ENCODE results near the gene SSUH2. TPM values are rescaled to one million over a fixed set of nuclear protein-coding genes. Genes with fewer than 3 reads are reported as not detected.

SSUH2 gene
- total RNA-seq, 4 donors from 2014 or later: 0.32 to 5.1 (median 0.66) TPM; not detected in 1

GRCh38 chr3:8597219-8597853, 47.3 kb downstream of the SSUH2 start:
- intact Hi-C loops (cut with DNase I): no loop called here
- no peak for DNase-seq (ENCODE audit: extremely low spot score)
- no peaks in the 10 kb centered on the region for H3K36me3 ChIP-seq
- no peaks in the 10 kb centered on the region for H3K27me3 ChIP-seq
- WGBS: 93% methylated on average over 7 of the region's 7 CpGs
- H3K4me3 ChIP-seq: no peak overlapping the region
- no peaks in the 10 kb centered on the region for H3K9me3 ChIP-seq
- H3K27ac ChIP-seq (replicated peaks in 1 of 4): no peak overlapping the region
- TF ChIP-seq POLR2A (IDR thresholded peaks at IDR 0.05; ENCODE audit: low read depth) (no peak), EP300 (IDR thresholded peaks at IDR 0.05) (no peak), POLR2AphosphoS5 (IDR thresholded peaks at IDR 0.05) (no peak)
- TF ChIP-seq, protein P1, sequence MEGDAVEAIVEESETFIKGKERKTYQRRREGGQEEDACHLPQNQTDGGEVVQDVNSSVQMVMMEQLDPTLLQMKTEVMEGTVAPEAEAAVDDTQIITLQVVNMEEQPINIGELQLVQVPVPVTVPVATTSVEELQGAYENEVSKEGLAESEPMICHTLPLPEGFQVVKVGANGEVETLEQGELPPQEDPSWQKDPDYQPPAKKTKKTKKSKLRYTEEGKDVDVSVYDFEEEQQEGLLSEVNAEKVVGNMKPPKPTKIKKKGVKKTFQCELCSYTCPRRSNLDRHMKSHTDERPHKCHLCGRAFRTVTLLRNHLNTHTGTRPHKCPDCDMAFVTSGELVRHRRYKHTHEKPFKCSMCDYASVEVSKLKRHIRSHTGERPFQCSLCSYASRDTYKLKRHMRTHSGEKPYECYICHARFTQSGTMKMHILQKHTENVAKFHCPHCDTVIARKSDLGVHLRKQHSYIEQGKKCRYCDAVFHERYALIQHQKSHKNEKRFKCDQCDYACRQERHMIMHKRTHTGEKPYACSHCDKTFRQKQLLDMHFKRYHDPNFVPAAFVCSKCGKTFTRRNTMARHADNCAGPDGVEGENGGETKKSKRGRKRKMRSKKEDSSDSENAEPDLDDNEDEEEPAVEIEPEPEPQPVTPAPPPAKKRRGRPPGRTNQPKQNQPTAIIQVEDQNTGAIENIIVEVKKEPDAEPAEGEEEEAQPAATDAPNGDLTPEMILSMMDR (IDR thresholded peaks at IDR 0.05): no peak
- H3K4me1 ChIP-seq: peaks cover 0 to 7% (median 0%) of the 10 kb centered on the region in 4 donors

DNA sequence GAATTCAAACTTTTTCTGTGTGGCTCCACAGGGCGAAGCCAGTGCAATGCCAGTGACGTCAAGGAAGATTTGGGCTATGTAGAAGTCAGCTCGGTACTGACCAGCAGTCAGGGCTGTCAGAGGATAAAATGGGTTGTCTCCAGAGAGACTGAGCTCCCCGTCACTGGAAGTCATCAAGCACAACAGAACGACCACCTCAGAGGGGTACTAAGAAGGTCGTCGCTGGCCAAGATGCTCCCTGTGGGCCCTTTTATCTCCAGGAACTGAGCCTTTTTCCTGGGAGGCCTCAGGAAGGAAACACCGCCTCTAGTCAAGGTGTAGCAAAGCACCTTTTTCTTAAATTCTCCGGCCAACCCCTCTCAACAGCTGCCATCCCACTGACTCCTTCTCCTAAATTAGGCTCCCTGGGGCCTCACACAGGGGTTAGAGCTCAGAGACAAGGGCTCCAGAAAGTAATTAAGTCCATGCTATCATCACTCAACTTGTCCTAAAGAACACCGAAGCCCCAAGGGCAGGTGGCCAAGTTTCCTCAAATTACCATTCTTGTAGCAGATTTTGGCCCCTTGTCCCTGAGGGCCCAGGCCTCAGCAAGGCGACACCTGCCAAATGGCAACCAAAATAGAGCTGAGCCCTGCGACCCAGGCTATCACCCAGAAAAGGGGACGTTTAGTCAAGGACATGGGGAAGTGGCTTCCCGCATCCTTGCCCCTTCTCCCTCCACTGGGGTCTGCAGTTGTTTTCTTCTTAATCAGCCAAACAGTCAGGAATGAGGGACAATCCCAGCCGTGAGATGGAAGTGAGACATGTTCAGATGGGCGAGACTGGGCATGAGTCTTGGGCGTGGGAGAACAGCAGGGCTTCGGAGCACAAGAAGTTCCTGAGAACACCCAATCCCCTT, 48.0 kb downstream of the SSUH2 start:
- Histone ChIP-seq H3K27me3 (no peaks in the 10 kb centered on the region), H3K4me3 (no peak overlapping the region), H3K4me1 (peaks cover 0 to 7% (median 0%) of the 10 kb centered on the region in 4 donors), H3K27ac (replicated peaks in 1 of 4) (no peak overlapping the region), H3K9me3 (no peaks in the 10 kb centered on the region), H3K36me3 (no peaks in the 10 kb centered on the region)
- WGBS: 87% methylated on average over 18 of the region's 18 CpGs
- no peak for DNase-seq (ENCODE audit: extremely low spot score)
- intact Hi-C loops (cut with DNase I): no loop called here
- TF ChIP-seq POLR2A (IDR thresholded peaks at IDR 0.05; ENCODE audit: low read depth) (no peak), POLR2AphosphoS5 (IDR thresholded peaks at IDR 0.05) (no peak), EP300 (IDR thresholded peaks at IDR 0.05) (no peak)
- TF ChIP-seq, protein P1 (IDR thresholded peaks at IDR 0.05): no peak

DNA sequence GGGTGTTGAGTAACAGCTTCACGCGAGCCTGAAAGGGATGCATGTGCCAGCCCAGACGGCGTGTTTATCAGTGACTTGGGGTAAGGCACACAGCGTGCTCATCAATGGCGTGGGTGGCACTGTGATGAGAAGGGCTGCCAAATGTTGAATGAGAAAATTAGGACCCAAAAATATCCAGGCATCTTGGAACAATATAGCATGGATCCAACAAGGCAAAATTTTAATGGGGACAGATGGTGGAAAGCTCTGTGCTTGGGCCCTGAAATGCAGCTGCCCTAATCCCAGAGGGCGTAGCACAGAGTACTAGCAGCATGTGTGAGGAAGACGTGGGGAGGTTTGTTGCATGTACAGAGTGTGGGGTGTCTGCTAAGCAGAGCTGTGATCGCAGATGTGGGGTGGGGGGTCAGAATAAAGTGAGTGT, 48.9 kb downstream of the SSUH2 start:
- TF ChIP-seq POLR2A (IDR thresholded peaks at IDR 0.05; ENCODE audit: low read depth) (no peak), POLR2AphosphoS5 (IDR thresholded peaks at IDR 0.05) (no peak), EP300 (IDR thresholded peaks at IDR 0.05) (no peak)
- TF ChIP-seq, protein P1 (IDR thresholded peaks at IDR 0.05): no peak
- WGBS: 94% methylated on average over 9 of the region's 9 CpGs
- intact Hi-C loops (cut with DNase I): no loop called here
- H3K9me3 ChIP-seq: no peaks in the 10 kb centered on the region
- H3K36me3 ChIP-seq: no peaks in the 10 kb centered on the region
- H3K27ac ChIP-seq (replicated peaks in 1 of 4): no peak overlapping the region
- H3K4me1 ChIP-seq: peaks cover 0 to 7% (median 0%) of the 10 kb centered on the region in 4 donors
- H3K27me3 ChIP-seq: no peaks in the 10 kb centered on the region
- H3K4me3 ChIP-seq: no peak overlapping the region
- DNase-seq (ENCODE audit: extremely low spot score): no peak

DNA sequence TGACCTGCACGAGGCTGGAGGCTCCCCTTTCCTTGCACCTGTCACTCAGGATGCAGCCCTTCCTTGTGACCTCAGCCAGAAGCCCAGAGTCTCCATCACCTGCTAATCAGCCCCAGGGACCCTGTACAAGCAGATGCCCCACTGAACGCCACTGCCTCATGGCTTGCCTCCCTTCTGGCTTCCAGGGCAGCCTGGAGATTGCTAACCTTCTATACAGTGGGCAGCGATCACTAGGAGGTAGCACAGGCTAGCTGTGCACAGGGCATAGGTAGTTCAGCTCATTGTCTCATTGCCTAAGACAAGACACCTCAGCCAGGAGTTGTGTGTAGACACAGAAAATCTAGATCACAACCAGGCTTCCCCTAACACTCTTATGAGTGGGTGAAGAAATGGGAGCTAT, 49.3 kb downstream of the SSUH2 start:
- intact Hi-C loops (cut with DNase I): no loop called here
- H3K27ac ChIP-seq (replicated peaks in 1 of 4): no peak overlapping the region
- H3K4me3 ChIP-seq: no peak overlapping the region
- H3K9me3 ChIP-seq: no peaks in the 10 kb centered on the region
- whole genome bisulfite sequencing: 91% methylated on average over 3 of the region's 3 CpGs
- TF ChIP-seq EP300 (IDR thresholded peaks at IDR 0.05) (no peak), POLR2A (IDR thresholded peaks at IDR 0.05; ENCODE audit: low read depth) (no peak), POLR2AphosphoS5 (IDR thresholded peaks at IDR 0.05) (no peak)
- TF ChIP-seq, protein P1 (IDR thresholded peaks at IDR 0.05): no peak
- H3K4me1 ChIP-seq: peaks cover 0 to 7% (median 0%) of the 10 kb centered on the region in 4 donors
- H3K36me3 ChIP-seq: no peaks in the 10 kb centered on the region
- no peak for DNase-seq (ENCODE audit: extremely low spot score)
- no peaks in the 10 kb centered on the region for H3K27me3 ChIP-seq

Data from esophagus muscularis mucosa (tissue), 4 donors.